Testis (tissue), 2 donors: Measurements from ENCODE around the gene ARSA.

Experiments used
- POLR2A ChIP-seq: fragments of 450-650 bp; IDR thresholded peaks from one replicate; pipeline ENCODE4 v1.6.1; 2017; ENCODE audit warnings: antibody characterized with exemption, mild to moderate bottlenecking, moderate library complexity
- TF ChIP-seq, protein P1 (sequence below), 3 experiments: fragments of 450-650 bp in 2 of 3; fragments of 200-600 bp in 1 of 3; sonication (generic) in 1 of 3; IDR thresholded peaks; one replicate each; pipeline ENCODE4 v1.5.1; 2016 to 2019; ENCODE audit warnings: antibody characterized with exemption in 3 of 3, mild to moderate bottlenecking in 2 of 3, moderate library complexity in 1 of 3

DNA sequence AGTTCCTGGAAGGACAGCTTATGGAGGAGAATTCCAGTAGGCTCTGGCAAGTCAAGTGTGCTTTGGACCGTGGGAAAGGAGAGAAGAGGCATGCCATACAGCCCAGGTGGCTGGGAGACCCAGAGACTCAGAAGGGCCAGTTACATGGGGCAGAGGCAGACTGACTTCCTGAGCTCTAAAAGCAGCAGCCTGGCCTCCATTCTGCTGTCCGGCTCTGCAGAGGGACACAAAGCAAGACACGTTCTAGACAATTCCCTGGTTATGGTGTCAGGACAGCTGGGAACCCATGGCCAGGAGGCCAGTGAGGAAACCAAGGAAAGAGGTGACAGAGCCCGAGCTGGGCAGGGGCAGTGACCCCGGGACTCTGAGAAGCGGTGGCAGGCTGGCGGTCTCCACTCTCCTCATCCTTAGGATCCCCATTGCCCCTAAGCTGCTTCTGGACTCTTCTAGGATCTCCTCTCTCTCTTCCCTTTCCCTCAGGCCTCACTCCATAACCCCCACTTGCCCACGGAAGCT is 52.5 kb downstream of the ARSA start:
- TF ChIP-seq, protein P1, sequence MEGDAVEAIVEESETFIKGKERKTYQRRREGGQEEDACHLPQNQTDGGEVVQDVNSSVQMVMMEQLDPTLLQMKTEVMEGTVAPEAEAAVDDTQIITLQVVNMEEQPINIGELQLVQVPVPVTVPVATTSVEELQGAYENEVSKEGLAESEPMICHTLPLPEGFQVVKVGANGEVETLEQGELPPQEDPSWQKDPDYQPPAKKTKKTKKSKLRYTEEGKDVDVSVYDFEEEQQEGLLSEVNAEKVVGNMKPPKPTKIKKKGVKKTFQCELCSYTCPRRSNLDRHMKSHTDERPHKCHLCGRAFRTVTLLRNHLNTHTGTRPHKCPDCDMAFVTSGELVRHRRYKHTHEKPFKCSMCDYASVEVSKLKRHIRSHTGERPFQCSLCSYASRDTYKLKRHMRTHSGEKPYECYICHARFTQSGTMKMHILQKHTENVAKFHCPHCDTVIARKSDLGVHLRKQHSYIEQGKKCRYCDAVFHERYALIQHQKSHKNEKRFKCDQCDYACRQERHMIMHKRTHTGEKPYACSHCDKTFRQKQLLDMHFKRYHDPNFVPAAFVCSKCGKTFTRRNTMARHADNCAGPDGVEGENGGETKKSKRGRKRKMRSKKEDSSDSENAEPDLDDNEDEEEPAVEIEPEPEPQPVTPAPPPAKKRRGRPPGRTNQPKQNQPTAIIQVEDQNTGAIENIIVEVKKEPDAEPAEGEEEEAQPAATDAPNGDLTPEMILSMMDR (IDR thresholded peaks at IDR 0.05), result no peak
- no peak for TF ChIP-seq POLR2A
